Skeletal muscle cell (primary cell): Measurements from ENCODE around the gene TEX19.

Experiments
- DNase-seq: peaks from one replicate; pipeline ENCODE4 v3.0.0-alpha.2; 2010; ENCODE audit warnings: low read depth
- H3K4me3 ChIP-seq: 2 replicates; pipeline ENCODE4 v1.5.1; 2011; ENCODE audit warnings: low read depth, mild to moderate bottlenecking, control low read depth, low read length, moderate library complexity

The TEX19 gene

GRCh38 chr17:82320956-82321927 is 37.8 kb upstream of the TEX19 start:
- no peak overlapping the region for H3K4me3 ChIP-seq
- no peak for DNase-seq

GRCh38 chr17:82321947-82322466 is 37.0 kb upstream of the TEX19 start:
- DNase-seq, result no peak
- no peak overlapping the region for H3K4me3 ChIP-seq

GRCh38 chr17:82322526-82323453 is 36.3 kb upstream of the TEX19 start:
- H3K4me3 ChIP-seq, result no peak overlapping the region
- DNase-seq, result no peak

- no peak overlapping the region for H3K4me3 ChIP-seq
- no peak for DNase-seq
These were observed 35.4 kb upstream of the TEX19 start for GRCh38 chr17:82323514-82324234.

- no peak for DNase-seq
- no peak overlapping the region for H3K4me3 ChIP-seq
These were observed 34.3 kb upstream of the TEX19 start for GRCh38 chr17:82324566-82325285.

- no peak for DNase-seq
- no peak overlapping the region for H3K4me3 ChIP-seq
These were observed 33.5 kb upstream of the TEX19 start for GRCh38 chr17:82325286-82326180.

- no peak for DNase-seq
- no peak overlapping the region for H3K4me3 ChIP-seq
These were observed 31.8 kb upstream of the TEX19 start for GRCh38 chr17:82327289-82327688.

GRCh38 chr17:82327757-82328140 is 31.3 kb upstream of the TEX19 start:
- no peak for DNase-seq
- no peak overlapping the region for H3K4me3 ChIP-seq

- no peak overlapping the region for H3K4me3 ChIP-seq
- no peak for DNase-seq
These were observed 30.7 kb upstream of the TEX19 start for GRCh38 chr17:82328141-82328993.

GRCh38 chr17:82328994-82329507 is 30.0 kb upstream of the TEX19 start:
- DNase-seq, result no peak
- H3K4me3 ChIP-seq, result no peak overlapping the region

- no peak for DNase-seq
- H3K4me3 ChIP-seq, result no peak overlapping the region
These were observed 29.2 kb upstream of the TEX19 start for GRCh38 chr17:82329683-82330321.

GRCh38 chr17:82330322-82331239 is 28.5 kb upstream of the TEX19 start:
- H3K4me3 ChIP-seq, result no peak overlapping the region
- peak; percentile 64 for DNase-seq

- H3K4me3 ChIP-seq, result no peak overlapping the region
- no peak for DNase-seq
These were observed 27.6 kb upstream of the TEX19 start for GRCh38 chr17:82331345-82331939.

GRCh38 chr17:82332669-82333278 is 26.3 kb upstream of the TEX19 start:
- H3K4me3 ChIP-seq, result peak overlapping the region; percentile 55
- no peak for DNase-seq
